Measurements from ENCODE around the gene ZNG1F.
"Not testable (repeated sequence)": the region's sequence is repeated elsewhere in the genome, so short reads cannot be mapped to it uniquely, and the experiment has no call there.

Gene ZNG1F

GRCh38 chr9:41189217-41189616, at the start of gene ZNG1F:
TSS of gene ZNG1F (minus strand) at chr9:41189317. CDS start at chr9:41189258, 59 bp downstream.
- in situ Hi-C loops (cut with MboI; ENCODE audit: low sequenced_read_pairs): not testable (repeated sequence)

DNA sequence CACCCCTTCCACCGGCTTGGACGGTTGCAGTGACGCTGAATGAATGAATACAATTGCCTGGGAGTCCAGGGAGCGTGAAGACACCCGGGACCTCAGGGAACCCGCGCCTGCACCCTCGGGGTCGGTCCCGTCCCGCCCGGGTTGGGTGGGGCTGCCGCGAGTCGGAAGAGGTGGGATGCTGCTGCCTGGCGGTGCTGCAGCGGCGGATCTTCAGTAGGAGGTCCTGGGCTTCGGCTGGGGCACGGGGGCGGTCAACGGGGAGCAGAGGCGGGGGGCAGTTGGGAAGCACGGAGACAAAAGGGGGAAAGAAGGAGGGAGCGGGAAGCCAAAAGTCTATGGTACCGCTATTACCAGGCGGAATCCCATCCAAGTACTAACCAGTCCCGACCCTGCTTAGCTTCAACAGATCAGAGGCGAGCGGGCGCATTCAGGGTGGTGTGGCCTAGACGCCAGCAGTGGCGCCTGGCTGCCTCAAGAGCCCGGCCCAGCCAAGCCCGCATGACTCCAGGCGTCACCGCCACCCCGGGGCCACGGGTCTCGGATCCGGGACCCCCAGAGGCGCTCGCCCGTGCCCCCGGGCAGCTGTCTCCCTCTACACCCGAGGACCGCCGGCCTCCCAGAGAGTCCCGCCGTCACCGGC, 48.1 kb upstream of the ZNG1F start:
- in situ Hi-C loops (cut with MboI; ENCODE audit: low sequenced_read_pairs): not testable (repeated sequence)

DNA sequence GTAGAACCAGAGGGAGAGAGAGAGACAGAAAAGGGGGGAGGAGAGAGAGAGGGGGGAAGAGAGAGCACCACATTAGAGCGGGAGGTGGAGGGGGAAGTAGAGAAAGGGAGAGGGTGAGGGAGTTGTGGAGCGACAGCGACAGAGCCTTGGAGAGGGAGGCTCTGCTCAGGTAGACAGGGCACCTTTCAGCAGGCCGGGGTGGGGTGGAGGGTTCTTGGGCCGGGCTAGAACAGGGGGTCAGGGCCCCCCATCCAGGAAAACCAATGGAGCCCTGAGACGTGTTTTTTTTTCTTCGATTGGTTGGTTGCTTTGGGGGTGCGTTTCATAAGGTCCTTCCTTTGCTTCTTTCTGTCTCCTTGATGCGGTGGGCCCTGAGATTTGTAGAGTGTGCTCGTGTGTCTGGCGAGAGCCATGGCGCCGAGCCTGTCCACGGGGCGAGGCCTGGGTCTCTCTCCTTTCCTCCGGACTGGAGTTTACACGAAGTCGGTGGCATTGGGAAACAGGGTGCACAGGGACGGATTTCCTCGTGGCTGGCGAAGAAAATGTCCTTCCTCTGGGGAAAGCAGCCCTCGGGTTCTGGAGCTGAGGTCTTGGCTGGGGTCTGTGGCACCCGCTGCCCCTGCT, 47.5 kb upstream of the ZNG1F start:
- in situ Hi-C loops (cut with MboI; ENCODE audit: low sequenced_read_pairs): not testable (repeated sequence)

DNA sequence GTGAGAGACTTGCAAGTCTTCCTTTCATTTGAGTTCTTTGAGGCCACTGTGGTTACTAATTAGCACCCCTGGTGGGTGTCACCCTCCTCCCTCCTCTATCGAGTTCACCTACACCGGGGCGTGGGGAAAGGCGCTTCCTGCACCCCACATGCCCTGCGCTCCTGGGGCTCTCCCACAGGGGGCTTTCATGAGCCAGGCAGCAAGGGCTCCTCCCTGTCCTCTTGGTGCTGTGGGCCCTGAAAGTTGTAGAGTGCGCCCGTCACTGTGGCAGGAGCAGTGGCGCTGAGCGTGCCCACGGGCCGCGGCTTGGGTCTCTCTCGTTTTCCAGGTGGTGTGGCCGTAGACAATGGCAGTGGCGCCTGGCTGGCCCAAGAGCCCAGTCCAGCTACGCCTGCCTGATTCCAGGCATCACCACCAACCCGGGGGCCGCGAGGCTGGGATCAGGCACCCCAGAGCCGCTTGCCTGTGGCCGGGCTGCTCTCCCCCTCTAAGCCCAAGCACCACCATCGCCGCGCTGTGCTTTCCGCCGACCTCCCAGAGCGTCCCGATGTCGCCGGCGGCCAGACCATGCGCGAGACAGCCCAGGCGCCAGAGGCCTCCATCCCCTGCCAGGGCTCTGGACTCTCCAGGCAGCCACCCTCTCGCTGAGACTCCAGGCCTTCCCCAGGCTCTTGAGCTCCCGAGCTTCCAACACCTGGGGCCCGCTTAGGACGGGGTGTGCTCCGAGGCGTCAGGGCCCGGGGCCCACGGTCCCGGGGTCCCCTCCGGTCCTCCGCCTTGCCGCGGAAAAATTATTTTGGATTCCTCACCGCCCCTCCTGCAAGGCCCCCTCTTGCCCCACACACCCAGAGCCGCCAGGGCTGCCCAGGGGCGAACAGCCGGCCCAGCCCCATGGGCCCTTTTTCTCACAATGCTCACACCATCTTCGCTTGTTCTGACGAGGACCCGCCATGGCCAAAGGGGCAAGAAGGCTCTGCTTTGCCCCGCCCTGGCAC, 46.0 kb upstream of the ZNG1F start:
- in situ Hi-C loops (cut with MboI; ENCODE audit: low sequenced_read_pairs): not testable (repeated sequence)

GRCh38 chr9:41234221-41234620, 45.1 kb upstream of the ZNG1F start:
- in situ Hi-C loops (cut with MboI; ENCODE audit: low sequenced_read_pairs): not testable (repeated sequence)

DNA sequence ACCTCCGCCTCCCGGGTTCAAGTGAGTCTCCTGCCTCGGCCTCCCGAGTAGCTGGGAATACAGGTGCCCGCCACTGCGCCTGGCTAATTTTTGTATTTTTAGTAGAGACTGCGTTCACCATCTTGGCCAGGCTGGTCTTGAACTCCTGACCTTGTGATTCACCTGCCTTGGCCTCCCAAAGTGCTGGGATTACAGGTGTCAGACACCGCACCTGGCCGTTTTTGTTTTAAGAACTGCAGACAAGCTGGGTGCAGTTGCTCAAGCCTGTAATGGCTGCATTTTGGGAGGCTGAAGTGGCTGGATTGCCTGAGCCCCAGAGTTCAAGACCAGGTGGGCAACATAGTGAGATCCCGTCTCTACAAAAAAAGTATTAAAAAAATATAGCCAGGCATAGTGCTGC, 43.2 kb upstream of the ZNG1F start:
- in situ Hi-C loops (cut with MboI; ENCODE audit: low sequenced_read_pairs): not testable (repeated sequence)

DNA sequence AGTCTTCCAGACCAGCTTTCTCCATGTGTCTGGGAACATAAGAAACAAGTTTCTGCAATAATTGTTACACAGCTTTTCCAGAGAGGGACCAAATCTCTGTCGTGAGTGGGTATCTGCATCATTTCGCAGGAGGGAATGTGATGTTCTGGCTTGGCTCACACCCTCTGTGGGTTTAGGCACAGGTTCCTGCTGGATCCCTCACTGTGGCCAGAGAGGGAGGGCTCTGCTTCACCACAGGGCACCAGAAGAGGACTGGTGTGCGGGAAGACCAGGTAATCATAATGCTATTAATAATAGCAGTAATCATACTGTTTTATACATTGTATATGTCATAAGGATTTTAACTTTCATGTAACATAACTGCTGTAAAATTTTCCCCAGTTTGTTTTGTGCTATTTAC, 41.3 kb upstream of the ZNG1F start:
- in situ Hi-C loops (cut with MboI; ENCODE audit: low sequenced_read_pairs): not testable (repeated sequence)

DNA sequence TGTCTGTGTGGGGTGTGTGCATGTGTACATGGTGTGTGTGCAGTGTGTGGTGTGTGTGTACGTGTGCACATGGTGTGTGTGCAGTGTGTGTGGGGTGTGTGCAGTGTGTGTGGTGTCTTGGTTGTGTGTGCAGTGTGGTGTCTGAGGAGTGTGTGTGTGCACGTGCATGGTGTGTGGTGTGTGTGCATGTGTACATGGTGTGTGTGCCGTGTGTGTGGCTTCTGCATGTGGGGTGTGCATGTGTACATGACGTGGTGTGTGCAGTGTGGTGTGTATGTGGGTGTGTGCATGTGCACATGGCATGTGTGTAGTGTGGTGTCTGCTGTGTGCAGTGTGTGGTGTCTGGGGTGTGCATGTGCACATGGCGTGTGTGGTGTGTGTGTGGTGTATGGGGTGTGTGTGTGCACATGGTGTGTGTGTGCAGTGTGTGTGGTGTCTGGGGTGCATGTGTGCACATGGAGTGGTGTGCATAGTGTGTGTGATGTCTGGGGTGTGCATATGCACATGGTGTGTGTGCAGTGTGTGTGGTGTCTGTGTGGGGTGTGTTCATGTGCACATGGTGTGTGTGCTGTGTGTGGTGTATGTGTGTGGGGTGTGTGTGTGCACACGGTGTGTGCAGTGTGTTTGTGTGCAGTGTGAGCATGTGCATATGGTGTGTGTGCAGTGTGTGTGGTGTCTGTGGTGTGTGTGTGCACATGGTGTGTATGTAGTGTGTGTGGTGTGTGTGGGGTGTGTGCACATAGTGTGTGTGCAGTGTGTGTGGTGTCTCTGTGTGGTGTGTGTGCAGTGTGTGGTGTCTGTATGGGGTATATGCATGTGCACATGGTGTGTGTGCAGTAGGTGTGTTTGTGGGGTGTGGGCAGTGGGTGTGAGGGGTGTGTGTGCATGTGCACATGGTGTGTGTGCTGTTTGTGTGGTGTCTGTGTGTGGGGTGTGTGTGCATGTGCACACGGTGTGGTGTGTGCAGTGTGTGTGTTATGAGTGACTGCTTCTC, 40.6 kb upstream of the ZNG1F start:
- in situ Hi-C loops (cut with MboI; ENCODE audit: low sequenced_read_pairs): no loop called here

DNA sequence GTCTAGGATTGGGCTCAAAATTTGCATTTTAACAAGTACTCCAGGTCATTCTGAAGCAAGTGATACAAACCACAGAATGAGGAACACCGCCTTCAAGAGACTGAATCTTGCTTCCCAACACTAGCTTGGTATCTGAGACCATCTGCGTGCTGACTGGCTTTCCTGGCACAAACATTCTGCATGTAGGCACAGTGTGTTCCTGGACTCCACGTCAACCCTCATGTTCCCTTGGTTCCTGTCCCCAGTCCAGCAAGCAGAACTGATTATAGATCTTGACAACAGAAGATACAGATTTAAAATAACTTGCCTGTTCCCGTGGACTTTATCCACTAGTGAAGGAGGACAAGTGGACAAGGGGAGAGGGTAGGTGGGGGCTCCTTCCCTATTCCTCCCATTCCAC, 30.7 kb upstream of the ZNG1F start:
- in situ Hi-C loops (cut with MboI; ENCODE audit: low sequenced_read_pairs): not testable (repeated sequence)

DNA sequence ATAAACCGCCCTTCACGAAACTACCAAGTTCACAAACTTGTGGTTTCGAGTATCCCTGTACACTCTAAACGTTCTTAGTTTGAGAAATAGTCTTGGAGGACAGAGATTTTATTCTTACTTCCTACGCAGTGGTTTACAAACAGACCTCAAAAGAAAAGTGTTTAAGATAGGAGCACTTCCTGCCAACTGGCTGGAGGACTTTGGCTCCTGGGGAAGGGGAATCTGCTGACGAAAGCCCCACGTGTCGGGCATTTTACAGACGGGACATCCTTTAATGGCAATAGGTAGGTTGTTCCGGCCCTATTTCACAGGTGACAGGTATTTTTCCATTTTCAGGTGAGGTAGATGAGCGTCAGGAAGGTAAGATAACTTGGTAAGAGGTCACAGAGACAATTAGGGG, 678 bp downstream of the ZNG1F start:
- in situ Hi-C loops (cut with MboI; ENCODE audit: low sequenced_read_pairs): not testable (repeated sequence)

DNA sequence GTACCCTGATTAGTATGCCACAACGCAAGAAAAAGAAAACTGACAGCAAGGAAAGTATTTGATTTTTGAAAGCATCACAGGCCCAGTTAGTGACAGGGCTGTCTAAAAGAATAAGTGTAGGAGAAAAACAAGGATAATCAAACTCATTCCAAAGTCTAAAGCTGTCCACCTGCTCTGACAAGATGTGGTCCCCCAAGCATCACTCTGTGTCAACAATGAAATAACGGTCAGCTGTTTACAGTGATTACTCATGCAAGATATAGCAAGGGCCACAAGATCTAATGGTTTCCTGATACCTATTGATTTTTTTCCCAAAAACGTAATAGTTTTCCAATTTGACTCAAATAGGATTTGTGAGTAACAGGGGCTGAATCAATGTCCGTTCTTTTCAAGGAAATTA, 14.1 kb downstream of the ZNG1F start:
- in situ Hi-C loops (cut with MboI; ENCODE audit: low sequenced_read_pairs): not testable (repeated sequence)

GRCh38 chr9:41150116-41150515, 39.0 kb downstream of the ZNG1F start:
- in situ Hi-C loops (cut with MboI; ENCODE audit: low sequenced_read_pairs): not testable (repeated sequence)

DNA sequence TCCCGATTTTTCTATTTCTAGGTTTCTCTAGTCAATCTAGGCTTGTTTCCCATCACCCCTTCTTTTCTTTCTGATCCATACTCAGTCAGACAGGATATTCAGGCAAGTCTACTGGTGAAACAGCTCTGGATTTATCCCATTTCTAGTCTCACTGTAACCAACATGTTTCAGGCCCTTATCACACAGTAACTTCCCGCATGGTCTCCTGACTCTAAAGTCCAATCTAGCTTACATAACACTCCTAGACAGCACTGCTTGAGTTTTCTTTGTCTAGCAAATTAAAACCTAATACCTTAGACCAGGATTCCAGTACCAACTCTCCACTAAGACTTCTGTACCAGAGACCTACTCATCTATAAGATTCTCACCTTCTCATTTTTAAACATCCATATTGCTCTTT, 47.2 kb downstream of the ZNG1F start:
- in situ Hi-C loops (cut with MboI; ENCODE audit: low sequenced_read_pairs): not testable (repeated sequence)

- in situ Hi-C loops (cut with MboI; ENCODE audit: low sequenced_read_pairs): not testable (repeated sequence)
Observed at GRCh38 chr9:41128581-41128980, 60.5 kb downstream of the ZNG1F start, which contains the start of gene FOXD4L6. TSS of gene FOXD4L6 (minus strand) at chr9:41128681. CDS start at chr9:41128383, 298 bp downstream.

DNA sequence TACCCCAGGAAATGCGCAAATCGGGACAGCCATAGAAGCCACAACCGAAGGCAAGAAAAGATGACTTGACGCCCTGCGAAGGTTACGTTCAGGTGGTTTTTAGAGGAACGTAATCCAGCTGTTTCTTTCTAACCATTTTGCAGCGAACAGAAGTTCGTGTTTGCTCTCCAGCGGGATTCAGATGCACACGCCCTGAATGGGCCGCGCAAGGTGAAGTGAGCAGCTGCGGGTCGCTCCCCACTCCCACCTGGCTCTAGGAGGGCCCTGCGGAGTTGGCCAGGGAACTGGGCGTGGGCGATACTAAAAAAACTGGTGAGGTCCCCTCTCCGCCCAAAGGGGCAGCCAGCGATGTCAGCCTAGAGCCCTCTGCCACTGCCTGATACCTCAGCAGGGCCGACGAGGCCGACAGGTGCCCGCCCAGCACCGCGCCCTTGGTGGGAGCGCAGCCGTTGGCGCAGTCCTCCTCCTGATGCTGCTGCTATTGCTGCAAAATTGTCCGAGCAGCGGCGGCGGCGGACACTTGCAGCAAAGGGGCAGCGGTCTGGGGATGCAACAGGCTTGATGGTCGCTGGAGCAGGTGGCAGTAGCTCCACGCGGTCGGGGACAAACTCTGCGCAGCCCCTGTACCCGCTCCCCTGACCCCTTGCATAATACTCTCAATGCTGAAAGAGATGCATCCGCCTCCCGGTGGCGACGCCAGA, 62.2 kb downstream of the ZNG1F start:
- in situ Hi-C loops (cut with MboI; ENCODE audit: low sequenced_read_pairs): not testable (repeated sequence)

DNA sequence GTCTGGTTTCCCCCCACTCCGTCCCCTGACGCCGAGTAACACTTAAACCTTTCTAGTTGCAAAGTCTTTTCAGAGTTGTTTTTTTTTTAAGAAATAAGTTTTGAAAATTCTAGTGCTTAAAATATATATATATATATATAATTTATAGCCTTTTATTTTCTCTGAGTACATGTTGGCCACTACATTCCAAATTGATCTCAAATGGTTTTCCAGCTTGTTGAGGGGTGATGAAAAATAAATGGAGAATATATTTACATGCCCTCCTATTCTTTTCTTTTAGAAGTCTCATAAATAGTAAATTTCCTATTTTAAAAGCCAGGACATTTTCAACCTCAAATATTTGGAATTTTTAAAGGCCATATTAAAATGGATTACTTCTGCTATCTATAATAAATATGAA, 63.2 kb downstream of the ZNG1F start:
- in situ Hi-C loops (cut with MboI; ENCODE audit: low sequenced_read_pairs): not testable (repeated sequence)

GRCh38 chr9:41125109-41125658, 63.9 kb downstream of the ZNG1F start:
- in situ Hi-C loops (cut with MboI; ENCODE audit: low sequenced_read_pairs): not testable (repeated sequence)

DNA sequence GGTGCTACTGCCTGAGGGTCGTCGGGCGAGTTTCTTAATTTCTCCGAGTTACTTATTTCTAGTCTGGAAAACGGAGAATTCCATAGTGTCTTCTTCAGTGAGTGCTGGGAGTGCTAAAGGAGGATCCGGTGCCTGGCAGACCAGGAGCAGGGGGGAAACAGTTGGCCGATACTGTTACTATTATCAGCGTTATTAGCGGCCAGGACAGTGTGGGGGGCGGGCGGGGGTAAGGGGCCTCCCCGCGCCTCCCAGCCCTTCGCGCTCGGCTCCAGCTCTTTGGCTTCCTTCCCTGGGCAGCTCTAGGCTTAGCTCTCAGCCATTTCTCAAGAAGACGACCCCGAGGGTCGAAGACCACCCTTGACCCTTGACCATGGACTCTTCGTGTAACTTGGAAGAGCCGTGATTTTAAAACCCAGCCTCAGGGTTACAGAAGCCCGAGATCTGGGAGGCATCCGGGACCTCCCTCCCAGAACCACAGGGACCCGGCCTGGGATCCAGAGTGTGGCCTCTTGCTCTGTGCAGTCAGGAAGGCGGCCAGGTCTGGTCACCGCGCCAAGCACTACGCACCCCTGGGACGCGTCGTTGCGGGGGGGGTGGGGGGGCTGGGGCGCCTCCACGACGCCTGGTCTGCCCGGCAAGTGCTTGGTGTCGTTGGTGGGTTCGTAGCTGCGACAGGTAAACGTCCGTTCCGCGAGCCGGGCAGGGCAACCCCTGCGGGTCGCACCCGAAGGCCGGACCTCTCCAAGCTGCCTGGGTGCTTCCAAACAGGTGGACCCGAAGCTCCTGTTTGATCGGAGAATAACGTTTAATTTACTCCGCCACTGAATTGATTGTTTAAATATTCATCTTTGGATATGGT, 64.6 kb downstream of the ZNG1F start:
- in situ Hi-C loops (cut with MboI; ENCODE audit: low sequenced_read_pairs): not testable (repeated sequence)

All from HL-60/S4 treated with retinoic acid at 250 ng/mL for 4 days and 3 days (cell line).